Inferior parietal cortex (tissue), 1 donor: ENCODE data around the gene SCUBE2.

Experiments
- DNase-seq: peaks from one replicate; pipeline ENCODE4 v3.0.0-alpha.2; 2016; ENCODE audit errors: extremely low spot score

SCUBE2 gene

DNA sequence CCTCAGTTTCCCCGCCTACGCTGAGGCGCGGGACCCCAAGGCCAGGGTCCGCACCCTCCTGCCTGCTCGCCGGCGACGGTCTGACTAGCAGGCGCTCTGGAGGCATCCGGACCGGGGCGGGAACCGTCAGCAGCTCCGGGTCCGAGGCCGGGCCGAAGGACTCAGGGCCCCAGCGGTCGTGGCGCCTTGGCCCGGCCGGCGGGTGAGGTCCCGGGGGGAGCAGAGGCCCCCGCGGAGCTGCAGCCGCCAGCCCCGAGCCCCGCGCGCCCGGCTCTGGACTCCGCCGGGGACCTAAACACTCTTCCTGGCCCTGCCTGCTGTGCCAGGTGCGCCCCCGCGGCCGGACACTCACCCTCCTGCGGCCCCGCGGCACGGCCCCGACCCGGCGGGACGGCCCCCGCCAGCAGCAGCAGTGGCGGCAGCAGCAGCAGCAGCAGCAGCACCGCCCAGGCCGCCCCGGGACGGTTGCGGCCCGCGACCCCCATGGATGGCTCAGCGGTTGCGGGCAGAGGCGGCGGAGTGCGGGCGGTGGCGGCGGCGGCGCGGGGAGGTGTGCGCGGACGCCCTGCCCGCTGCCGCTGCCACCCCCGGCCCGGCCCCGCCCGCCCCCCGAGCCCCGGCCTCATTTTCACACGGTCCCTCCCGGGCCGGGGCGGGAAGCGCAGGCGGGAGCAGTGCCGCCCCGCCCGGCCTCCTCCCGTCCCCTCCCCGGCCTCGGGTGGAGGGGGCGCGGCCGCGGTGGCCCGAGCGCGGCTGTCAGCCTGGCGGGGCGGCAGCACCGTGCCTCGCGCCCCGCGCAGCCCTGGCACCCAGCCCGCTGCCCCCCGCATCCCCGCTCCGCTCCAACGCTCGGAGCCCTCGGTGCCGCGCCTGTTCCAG is at the start of gene SCUBE2:
Gene SCUBE2, minus strand, starts transcription at position 556 of the 879 bp plus-strand sequence. Its CDS starts 71 bp downstream, at position 485.
- no peak for DNase-seq

DNA sequence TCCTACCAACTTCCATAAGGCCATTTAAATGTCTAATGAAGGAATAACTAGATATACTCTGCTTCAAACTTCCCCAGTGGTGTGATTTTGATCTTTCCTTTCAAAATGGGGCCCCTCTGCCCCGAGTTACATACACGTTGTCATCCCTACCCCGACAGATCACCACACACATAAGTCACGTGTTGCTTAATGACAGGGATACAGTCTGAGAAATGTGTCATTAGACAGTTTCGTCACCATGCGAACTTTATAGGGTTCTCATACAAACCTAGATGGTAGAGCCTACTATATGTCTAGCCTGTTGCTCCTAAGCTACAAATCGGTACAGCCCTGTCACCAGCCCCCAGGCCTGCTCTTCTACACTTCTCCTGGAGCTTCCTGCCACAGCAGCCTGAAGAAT is 49.8 kb upstream of the SCUBE2 start:
- DNase-seq = no peak

DNA sequence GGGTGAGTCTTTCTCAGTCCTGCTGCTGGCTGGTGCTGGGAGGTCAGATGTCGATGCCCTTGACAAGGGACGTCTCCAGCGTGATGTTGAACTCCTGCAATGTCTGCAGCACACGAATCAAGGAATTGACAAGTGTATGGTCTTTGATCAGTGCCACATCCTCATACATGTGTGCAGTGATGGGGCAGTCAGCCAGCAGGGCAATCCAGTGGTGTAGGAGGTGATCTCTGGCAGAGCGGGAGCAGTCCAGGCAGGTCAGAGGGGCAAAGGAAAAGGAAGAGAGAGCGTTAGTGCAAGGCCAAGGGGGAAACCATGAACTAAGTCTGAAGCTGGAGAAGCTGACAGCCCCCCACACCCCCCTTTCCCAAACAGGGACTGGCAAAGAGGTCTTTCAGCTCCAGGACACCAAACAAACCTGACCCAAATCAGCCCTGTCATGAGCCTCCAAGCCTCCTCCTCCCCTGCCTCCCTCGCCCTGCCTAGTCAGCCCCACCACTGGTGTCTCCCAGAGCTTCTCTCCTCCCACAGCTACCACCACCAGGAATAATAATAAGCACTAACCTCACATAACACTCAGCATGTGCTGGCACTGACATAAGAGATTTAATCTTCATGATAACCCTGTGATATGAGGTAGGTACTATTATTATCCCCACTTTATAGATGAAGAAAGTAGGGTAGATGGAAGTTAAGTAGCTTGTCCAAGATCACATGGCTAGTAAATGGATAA is 48.4 kb upstream of the SCUBE2 start:
- no peak for DNase-seq

DNA sequence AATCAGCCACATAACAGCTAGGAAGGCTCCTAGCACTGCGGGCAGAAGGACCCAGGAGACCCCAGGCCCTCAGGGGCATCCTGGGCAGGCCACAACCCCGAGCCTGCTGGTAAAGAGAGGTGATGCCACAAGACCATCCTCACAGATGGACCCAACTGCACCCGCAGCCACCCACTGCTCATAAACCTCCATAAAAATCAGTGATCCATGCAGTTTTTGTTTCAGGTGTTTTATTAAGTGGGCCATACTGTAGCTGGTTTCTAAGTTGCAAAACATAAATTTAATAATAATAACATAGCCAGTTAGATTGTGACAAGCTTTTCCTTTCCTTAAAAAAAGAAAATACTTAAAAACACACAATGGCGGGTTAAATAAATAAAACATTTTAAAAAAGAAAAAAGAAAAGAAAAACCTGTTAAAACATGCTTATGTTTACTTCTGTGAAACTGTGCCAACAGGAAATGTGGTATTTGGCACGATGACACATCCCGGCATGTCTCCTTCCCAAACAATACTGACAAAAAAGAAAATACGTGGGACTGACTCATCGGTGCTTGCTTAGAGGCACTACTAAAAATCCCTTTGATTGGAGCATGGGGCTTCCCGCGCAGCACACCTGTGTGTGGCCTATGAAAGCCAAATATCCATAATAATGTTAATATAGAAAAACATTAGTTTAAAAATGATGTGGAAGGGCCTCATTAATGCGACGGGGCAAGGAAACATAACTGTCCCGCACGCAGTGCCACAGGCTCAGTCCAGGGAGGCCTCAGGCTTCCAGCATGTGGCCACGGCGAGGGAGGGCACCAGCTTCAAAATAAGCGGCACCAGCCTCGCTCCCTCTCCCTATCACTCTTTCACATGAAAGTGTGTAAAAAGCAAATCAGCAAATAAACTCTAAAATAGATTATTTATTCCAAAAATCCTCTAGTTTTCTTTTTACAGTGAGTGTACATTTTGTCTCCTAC is 47.5 kb upstream of the SCUBE2 start:
- DNase-seq = no peak

DNA sequence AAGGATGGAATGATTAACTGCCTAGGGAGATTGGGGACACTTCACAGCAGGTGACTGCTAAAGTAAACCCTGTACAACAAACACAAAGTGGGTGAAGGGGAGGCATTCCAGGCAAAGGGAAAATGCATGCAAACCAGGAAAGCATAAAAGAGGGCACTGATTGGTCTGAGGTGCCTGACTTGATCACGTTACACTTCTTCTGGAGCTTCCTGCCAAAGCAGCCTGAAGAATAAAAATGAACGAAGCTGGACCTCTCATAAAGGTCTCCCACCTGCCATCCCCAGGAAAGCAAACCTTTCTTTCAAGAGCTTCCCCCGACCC is 46.7 kb upstream of the SCUBE2 start:
- no peak for DNase-seq

DNA sequence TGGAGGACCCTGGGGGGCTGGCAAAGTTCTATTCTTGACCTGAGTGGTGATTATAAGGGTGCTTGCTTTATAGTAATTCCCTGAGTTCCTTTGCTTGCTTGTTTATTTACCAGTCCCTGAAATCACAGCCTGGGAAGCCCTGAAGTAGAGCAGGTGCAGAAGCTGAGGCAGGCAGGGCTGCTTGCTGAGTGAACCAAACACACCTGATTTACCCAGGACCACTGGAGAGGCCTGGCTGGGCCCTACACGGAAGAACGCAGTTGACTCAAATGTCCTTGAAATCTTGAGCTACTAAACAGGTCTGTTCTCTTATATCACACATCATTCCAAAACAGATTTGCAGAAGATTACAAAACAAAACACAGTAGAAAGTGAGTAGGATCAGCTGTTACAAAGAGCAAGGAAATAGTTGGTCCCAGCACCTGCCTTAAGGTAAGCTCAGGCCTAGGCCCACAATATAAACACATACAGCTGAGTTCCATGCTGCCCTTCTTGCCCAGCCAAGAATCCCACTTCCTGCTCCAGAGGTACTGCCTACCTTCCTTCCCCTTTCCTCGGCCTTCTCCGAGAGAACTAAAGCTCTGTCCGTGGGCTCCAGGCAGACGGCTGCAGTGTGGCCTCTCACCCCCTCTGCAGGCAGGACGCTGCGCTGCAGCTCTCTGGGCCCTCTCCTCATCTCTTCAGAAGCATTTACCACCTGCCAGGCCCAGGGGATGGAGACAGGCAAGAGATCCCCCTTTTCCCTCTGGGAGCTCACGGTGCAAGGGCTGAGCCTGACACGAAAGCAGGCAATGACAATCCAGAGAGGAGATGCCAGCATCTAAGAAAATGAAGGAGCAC is 46.1 kb upstream of the SCUBE2 start:
- DNase-seq = peak; percentile 83

DNA sequence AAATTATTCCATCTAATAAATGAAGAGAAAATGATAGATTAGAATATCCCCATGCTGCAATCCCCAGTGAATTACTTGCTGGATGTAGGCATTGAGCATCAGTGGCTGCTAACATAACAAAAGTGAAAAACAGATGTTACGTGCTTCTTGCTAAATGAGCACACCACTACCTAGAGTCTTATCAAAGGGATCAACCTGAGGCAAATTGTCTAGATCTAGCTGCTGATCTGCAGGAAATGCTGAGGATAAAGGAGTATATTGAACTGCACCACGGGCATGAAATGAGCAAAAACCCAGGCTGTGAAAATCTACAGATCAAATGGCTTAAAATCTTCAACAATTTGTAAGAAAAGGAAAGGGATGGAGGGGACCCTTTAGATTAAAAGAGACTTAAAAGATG is 45.3 kb upstream of the SCUBE2 start:
- DNase-seq = no peak

DNA sequence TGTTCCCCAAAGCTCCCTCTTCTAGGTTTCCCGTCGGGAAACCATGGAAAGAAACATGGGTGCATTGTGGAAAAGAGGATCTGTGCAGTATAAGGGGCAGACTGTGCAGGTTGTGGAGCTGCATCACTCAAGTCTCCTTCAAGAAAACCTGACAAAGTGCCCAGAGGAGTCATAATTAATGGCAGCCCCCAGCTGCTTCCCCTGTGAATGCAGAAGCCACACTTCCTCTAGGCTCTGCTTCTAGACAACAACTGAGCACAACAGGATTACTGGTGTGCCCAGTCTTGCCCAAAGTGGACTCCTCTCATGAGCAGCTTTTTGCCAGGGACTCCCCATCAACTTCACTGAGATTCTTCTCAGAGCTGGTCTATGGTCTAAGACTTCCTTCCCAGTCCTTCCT is 42.6 kb upstream of the SCUBE2 start:
- no peak for DNase-seq

DNA sequence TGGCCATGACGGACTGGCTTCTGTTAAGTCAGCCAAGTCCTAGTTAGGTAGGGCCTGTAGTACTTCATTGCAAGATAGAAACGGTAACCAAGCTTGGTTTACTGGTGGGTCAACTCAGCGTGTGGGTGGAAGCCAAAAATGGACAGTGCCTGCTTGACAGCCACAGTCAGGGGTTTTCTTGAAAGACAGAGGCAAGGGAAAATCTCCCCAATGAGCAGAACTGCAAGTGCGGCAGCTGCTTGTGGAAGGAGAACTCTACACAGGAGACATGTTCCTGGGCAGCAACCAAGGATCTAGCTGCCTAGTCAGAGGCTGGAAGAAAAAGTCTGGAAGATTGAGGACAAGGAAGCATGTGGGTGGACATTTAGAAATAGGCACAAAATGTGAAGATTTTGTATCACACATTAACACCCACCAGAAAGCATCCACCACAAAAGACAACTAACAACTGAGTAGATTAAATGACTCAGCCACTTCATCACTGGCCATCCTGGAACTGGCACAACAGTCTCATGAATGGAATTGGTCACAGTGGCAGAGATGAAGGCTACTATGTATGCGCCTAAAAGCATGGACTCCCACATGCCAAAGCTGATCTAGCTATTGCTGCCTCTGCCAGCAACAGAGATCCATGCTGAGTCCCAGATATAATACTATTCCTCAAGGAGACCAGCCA is 40.9 kb upstream of the SCUBE2 start:
- peak; percentile 65 for DNase-seq

DNA sequence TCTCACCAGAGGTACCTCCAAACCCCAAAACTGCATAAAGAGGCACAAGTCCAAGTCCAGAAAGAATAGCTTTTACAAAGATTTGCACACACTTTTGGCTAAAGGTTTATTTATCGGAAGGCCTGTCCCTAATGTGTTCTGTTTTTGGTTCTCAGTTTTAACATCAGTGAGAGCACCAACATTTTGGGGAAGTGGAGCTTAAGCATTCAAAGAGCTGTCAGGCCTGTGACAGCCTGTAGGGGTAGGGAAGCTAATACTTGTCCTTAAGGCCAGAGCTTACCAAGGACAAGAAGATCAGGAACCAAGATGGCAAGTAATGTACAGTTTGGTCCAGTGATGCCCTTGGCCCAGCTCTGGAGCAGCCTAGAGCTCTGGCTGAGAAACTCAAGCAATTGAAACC is 38.9 kb upstream of the SCUBE2 start:
- DNase-seq = no peak

DNA sequence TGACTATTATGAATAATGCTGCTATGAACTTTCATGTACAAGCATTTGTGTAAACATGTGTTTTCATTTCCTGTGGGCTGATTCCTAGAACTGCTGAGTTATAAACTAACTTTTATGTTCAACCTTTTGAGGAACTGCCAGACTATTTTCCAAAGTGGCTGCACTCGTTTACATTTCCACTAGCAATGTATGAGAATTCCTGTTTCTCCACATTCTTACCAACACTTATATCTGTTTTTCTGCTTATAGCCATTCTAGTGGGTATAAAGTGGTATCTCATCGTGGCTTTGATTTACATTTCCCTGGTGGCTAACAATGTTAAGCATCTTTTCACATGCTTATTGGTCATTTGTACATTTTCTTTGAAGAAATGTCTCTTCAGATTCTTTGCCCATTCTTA is 35.2 kb upstream of the SCUBE2 start:
- no peak for DNase-seq

DNA sequence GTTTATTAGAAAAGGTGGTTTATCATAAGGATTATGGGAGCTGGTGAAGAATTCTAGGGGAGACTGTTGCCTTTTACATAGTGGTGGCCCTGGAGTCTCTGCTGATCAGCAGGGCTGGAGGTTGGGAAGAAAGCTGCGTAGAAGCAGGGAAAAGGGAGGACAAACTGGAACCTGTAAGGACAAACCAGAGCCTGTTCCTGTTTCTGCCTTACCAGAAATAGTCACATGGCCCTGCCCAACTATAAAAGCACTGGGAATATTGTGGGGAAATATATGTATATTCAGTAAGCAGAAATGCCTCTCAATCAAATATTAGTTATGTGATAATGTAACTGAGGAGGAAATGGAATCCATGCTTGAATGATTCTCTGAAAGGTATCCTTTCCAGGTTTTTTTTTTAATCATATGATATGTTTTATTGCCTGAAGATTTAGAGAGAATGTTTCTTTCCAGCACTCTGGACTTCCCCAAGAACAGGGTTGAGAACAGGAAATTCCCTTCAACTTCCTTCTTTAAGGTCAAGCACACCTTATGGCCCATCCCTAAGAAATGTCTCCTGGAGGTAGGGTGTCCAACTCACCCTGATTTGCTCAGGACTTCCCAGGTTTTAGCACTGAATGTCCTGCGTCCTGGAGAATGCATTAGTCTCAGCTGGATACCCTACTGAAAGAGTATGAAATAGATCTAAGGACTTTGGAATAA is 33.9 kb upstream of the SCUBE2 start:
- DNase-seq = no peak

DNA sequence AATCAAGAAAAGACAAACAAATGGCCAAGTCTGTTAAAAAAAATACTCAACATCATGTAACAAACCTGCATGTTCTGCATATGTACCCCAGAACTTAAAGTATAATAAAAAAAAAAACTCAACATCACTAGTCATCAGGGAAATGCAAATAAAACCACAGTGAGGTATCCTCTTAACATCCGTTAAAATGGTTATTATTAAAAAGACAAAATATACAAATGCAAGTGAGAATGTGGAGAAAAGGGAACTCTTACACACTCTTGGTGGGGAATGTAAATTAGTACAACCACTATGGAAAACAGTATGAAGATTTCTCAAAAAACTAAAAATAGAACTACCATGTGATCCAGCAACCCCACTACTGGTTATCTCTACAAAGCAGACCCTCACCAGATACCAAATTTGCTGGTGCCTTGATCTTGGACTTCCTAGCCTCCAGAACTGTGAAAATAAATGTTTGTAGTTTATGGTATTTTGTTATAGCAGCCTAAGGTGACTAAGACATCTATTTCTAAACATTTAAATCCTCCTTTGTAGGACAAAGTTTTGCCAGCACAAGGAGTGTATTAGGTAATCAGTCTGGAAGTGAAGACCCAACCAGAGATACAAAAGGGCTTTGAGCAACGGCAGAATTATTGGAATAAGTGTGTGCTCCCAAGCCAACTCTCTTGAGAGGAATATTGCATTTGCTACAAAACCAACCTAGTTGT is 32.4 kb upstream of the SCUBE2 start:
- no peak for DNase-seq

DNA sequence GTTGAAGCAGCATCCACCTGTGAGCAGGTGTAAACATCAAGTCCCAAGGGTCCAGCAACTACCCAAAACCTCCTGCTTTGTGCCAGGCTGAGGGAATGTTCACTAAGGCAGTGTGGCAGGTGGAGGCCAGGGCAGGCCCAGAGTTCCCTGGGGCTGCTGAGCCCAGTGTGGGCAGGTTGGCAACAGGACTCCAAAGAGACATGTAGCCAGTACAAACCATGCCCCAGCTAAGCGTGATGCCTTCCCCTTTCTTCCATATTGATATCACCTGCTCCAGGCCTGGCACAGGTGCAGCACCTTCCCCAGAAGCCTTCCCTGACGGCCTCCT is 30.0 kb upstream of the SCUBE2 start:
- no peak for DNase-seq

DNA sequence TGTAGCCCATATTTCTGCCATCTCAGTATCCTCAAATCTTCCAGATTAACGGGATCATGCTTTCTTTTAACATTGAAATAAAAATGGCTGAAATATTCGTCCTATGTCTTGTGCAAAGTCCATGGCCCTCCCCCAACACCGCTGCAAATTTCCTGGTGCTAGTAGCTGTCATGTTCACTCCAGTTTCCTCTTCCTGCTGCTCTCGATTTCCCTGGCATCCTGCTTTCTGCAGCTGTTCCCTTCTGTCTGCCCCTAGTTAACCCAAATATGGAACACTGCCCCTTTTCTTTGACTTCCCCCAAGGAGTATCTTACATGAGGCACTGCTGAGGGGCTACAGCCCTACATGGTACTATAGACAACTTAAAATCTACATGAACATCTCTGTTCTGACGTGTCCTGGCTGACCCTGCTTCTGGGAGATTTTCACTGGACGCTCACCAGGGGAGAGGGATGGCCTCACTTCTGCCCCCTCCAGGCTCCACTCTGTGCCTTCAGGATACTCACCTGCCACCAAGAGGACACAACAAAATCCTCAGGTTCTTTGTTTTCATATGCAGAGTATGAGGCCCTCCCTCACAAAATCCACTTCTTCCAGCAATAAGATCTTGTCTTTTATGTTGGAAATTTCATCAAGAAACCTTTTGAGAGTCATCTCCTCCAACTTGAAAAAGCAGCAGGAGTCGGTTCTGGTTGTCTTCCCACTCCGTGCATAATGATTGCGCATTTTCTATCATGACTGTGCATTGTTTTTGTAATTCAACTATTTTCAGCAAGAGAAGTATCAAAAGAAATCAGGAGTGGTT is 29.5 kb upstream of the SCUBE2 start:
- DNase-seq = no peak

DNA sequence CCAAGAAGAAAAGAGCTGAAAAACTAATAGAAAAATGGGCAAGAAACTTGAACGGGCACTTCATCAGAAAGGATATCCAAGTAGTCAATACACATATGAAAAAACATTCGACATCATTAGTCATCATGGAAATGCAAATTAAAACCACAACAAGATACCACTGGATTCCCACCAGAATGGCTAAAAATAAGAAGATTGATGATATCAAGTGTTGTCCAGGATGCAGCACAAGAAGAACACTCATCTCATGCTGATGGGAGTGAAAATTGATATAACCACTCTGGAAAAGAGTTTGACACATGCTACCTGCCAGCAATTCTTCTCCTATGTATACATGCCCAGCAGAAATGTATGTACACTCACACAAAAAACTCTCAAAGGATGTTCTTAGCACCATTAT is 26.9 kb upstream of the SCUBE2 start:
- no peak for DNase-seq

DNA sequence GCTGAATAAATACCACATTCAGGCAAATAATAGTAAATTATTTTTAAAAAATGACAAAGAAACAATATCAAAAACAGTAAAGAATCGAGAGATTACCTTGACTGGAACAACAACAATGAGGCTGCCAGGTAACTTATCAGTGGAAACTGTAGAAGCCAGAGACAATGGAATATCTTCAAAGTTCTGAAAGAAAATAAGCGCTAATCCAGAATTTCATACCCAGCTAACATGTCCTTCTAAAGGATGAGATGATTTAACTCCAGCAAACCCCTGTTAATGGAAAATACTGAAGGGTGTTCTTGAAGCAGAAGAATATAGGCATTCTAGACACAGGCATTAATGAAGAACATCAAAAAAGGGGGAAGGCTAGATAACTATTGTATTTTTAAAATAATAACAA is 20.7 kb upstream of the SCUBE2 start:
- no peak for DNase-seq

DNA sequence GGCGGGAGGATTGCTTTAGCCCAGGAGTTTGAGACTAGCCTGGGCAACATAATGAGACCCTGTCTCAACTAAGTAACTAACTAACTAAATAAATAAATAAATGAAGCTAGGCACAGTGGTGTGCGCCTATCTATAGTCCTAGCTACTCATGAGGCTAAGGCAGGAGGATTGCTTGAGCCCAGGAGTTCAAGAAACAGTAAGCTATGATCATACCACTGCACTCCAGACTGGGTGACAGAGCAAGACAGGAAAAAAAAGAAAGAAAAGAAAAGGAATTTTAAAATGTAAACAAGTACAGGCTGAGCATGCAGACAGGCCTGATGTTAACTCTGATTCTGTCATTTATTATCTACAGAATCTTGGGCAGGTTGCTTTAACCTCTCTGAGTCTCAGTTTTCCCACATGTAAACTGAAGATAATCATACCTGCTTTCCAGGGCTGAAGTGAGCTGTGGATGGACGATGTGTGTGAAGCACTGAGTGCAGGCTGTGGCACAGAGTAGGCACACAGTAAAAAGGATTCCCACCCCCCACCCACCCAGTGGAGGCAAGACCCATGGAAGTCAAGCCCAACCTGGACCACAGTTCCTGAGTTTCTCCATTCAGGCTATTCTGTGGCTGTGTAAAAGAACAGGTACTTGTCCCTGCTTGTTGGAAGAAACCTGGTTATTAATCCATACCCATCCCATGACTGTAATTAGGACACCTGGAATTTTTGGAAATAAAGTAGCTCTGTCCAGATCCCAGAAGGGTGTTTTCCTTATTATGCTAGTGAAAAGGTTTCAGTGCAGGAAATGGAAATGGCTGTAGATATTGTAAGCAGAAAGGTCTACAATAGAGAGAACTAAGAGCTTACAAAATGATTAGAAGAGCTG is 18.7 kb upstream of the SCUBE2 start:
- DNase-seq = no peak
